SK-N-SH (cell line): ENCODE data around the gene RMDN2. TPM values are rescaled to one million over a fixed set of nuclear protein-coding genes. Genes with fewer than 3 reads are reported as not detected.

Source experiments
- CTCF ChIP-seq: fragments of 200-600 bp; sonication (generic); IDR thresholded peaks from 2 replicates; pipeline ENCODE4 v1.6.1; 2017; ENCODE audit warnings: antibody characterized with exemption, mild to moderate bottlenecking, moderate library complexity
- EZH2phosphoT487 ChIP-seq: fragments of 200-600 bp; sonication (generic); IDR thresholded peaks from 2 replicates; pipeline ENCODE4 v1.6.1; 2017; ENCODE audit warnings: low read depth, mixed run types, mild to moderate bottlenecking, antibody characterized with exemption, moderate library complexity, borderline replicate concordance
- FOSL2 ChIP-seq: IDR thresholded peaks from 2 replicates; pipeline ENCODE4 v1.4.0; 2012; ENCODE audit warnings: low read depth, mild to moderate bottlenecking, moderate library complexity, borderline replicate concordance
- FOXM1 ChIP-seq: IDR thresholded peaks from 2 replicates; pipeline ENCODE4 v1.4.0; 2012; ENCODE audit warnings: low read depth, mild to moderate bottlenecking
- GABPA ChIP-seq: IDR thresholded peaks from 2 replicates; pipeline ENCODE4 v1.4.0; 2012; ENCODE audit warnings: low read depth, mild to moderate bottlenecking
- GATA2 ChIP-seq: sonication (generic); formaldehyde crosslinking; IDR thresholded peaks from 2 replicates; pipeline ENCODE4 v1.5.0; 2020; ENCODE audit warnings: mild to moderate bottlenecking, missing genetic modification reagents
- IRF3 ChIP-seq: fragments of 150-350 bp; IDR thresholded peaks from 2 replicates; pipeline ENCODE4 v1.6.1; 2016; ENCODE audit warnings: mild to moderate bottlenecking, low read depth, low read length
- MAX ChIP-seq: IDR thresholded peaks from 2 replicates; pipeline ENCODE4 v1.4.0; 2012; ENCODE audit warnings: low read depth
- MEF2A ChIP-seq: IDR thresholded peaks from 2 replicates; pipeline ENCODE4 v1.4.0; 2012; ENCODE audit warnings: low read depth, borderline replicate concordance
- MXI1 ChIP-seq: IDR thresholded peaks from 2 replicates; pipeline ENCODE4 v1.6.1; 2012; ENCODE audit warnings: mild to moderate bottlenecking, low read depth, low read length, improper control_type of control experiment
- POLR2AphosphoS5 ChIP-seq: IDR thresholded peaks from 2 replicates; pipeline ENCODE4 v1.6.1; 2012; ENCODE audit warnings: low read depth, low read length
- REST ChIP-seq: IDR thresholded peaks from 2 replicates; pipeline ENCODE4 v1.6.1; 2012; ENCODE audit warnings: mild to moderate bottlenecking, low read depth, low read length, moderate library complexity
- RFX5 ChIP-seq: IDR thresholded peaks from 2 replicates; pipeline ENCODE4 v1.6.1; 2012; ENCODE audit warnings: mild to moderate bottlenecking, improper control_type of control experiment, low read length
- RXRA ChIP-seq: IDR thresholded peaks from 2 replicates; pipeline ENCODE4 v1.4.0; 2012; ENCODE audit warnings: low read depth, mild to moderate bottlenecking, borderline replicate concordance
- YY1 ChIP-seq: IDR thresholded peaks from 2 replicates; pipeline ENCODE4 v1.4.0; 2012; ENCODE audit warnings: low read depth, mild to moderate bottlenecking
- ZBTB33 ChIP-seq: IDR thresholded peaks from 2 replicates; pipeline ENCODE4 v1.4.0; 2012; ENCODE audit warnings: low read depth, borderline replicate concordance
- polyA plus RNA-seq, 3 experiments: library from polyadenylated mRNA; depleted of rRNA; stranded (reverse); fragments of >200 nt; gene quantifications; 2 replicates each; pipeline ENCODE4 v1.2.3, GENCODE V29; 2012

Gene RMDN2
- polyA plus RNA-seq, 1 of the 3 experiments (the other 2 are of a cell fraction), result 7.3 TPM

GRCh38 chr2:37920570-37920969 lies 4.5 kb upstream of the RMDN2 start (continued):
- TF ChIP-seq FOXM1 (peak; percentile 78), GATA2 (CRISPR knock-in tag) (no peak), IRF3 (no peak), REST (no peak), CTCF (no peak), MAX (0 out of 2 replicates have a peak, but pooled peaks have one; percentile 19), POLR2AphosphoS5 (peak; percentile 77; the same call in 1 of the 2 replicates), RFX5 (no peak), EZH2phosphoT487 (no peak), FOSL2 (peak; percentile 67; the same call in 1 of the 2 replicates), ZBTB33 (0 out of 2 replicates have a peak, but pooled peaks have one; percentile 61), MXI1 (no peak), GABPA (no peak), RXRA (peak; percentile 56; the same call in 1 of the 2 replicates), YY1 (no peak), MEF2A (no peak)
